HUES6 (cell line): ENCODE results near the gene C2orf72.
"Not testable (repeated sequence)": the region's sequence is repeated elsewhere in the genome, so short reads cannot be mapped to it uniquely, and the experiment has no call there.

Experiments used
- H3K27ac ChIP-seq: 2 replicates; pipeline ENCODE4 v1.7.0; 2013; ENCODE audit warnings: low read depth, mild to moderate bottlenecking, low read length, inconsistent platforms
- H3K27me3 ChIP-seq: 2 replicates; pipeline ENCODE4 v1.6.1; 2013; ENCODE audit warnings: low read length; ENCODE audit not compliant: control insufficient read depth, insufficient read depth
- H3K36me3 ChIP-seq: 2 replicates; pipeline ENCODE4 v1.6.1; 2013; ENCODE audit warnings: low read length; ENCODE audit not compliant: control insufficient read depth, insufficient read depth
- H3K4me1 ChIP-seq: 2 replicates; pipeline ENCODE4 v1.6.1; 2013; ENCODE audit warnings: low read length; ENCODE audit not compliant: control insufficient read depth, insufficient read depth
- H3K4me3 ChIP-seq: 2 replicates; pipeline ENCODE4 v1.5.1; 2013; ENCODE audit warnings: low read depth, low read length
- H3K9ac ChIP-seq: one replicate; pipeline ENCODE4 v1.6.1; 2013; ENCODE audit warnings: mild to moderate bottlenecking, low read length
- H3K9me3 ChIP-seq: 2 replicates; pipeline ENCODE4 v1.6.1; 2013; ENCODE audit warnings: low read depth, low read length; ENCODE audit not compliant: control insufficient read depth, insufficient read depth

Gene C2orf72

GRCh38 chr2:231001921-231002320, 35.4 kb upstream of the C2orf72 start:
- H3K4me1 ChIP-seq, result no peaks in the 10 kb centered on the region
- H3K27ac ChIP-seq, result no peak overlapping the region
- H3K9ac ChIP-seq, result no peak overlapping the region
- no peak overlapping the region for H3K4me3 ChIP-seq
- H3K36me3 ChIP-seq, result no peaks in the 10 kb centered on the region
- H3K27me3 ChIP-seq, result peaks cover 22% of the 10 kb centered on the region
- peaks cover 10% of the 10 kb centered on the region for H3K9me3 ChIP-seq

- no peak overlapping the region for H3K9ac ChIP-seq
Observed at GRCh38 chr2:231002641-231003040, 34.7 kb upstream of the C2orf72 start.

GRCh38 chr2:231003186-231003585, 34.1 kb upstream of the C2orf72 start:
- no peak overlapping the region for H3K9ac ChIP-seq
- peaks cover 22% of the 10 kb centered on the region for H3K27me3 ChIP-seq
- no peak overlapping the region for H3K27ac ChIP-seq
- H3K4me1 ChIP-seq, result no peaks in the 10 kb centered on the region
- H3K4me3 ChIP-seq, result no peak overlapping the region
- H3K36me3 ChIP-seq, result no peaks in the 10 kb centered on the region
- peaks cover 9% of the 10 kb centered on the region; the same call in 1 of the 2 replicates for H3K9me3 ChIP-seq

More at GRCh38 chr2:231002641-231003040, 34.7 kb upstream of the C2orf72 start:
- H3K36me3 ChIP-seq, result no peaks in the 10 kb centered on the region
- peaks cover 9% of the 10 kb centered on the region; the same call in 1 of the 2 replicates for H3K9me3 ChIP-seq
- no peak overlapping the region for H3K27ac ChIP-seq
- H3K4me1 ChIP-seq, result no peaks in the 10 kb centered on the region
- H3K27me3 ChIP-seq, result peaks cover 22% of the 10 kb centered on the region
- no peak overlapping the region for H3K4me3 ChIP-seq

GRCh38 chr2:231004930-231005329, 32.4 kb upstream of the C2orf72 start:
- not testable (repeated sequence) for H3K9ac ChIP-seq, H3K4me1 ChIP-seq, H3K4me3 ChIP-seq, H3K27ac ChIP-seq, H3K36me3 ChIP-seq, H3K9me3 ChIP-seq
- peaks cover 17% of the 10 kb centered on the region for H3K27me3 ChIP-seq

GRCh38 chr2:231007286-231008098, 29.8 kb upstream of the C2orf72 start:
- peaks cover 6% of the 10 kb centered on the region; the same call in 1 of the 2 replicates for H3K27me3 ChIP-seq
- no peak overlapping the region for H3K4me3 ChIP-seq
- H3K9me3 ChIP-seq, result peaks cover 9% of the 10 kb centered on the region; the same call in 1 of the 2 replicates
- H3K4me1 ChIP-seq, result no peaks in the 10 kb centered on the region
- H3K27ac ChIP-seq, result no peak overlapping the region
- H3K36me3 ChIP-seq, result no peaks in the 10 kb centered on the region
- H3K9ac ChIP-seq, result no peak overlapping the region

- Histone ChIP-seq H3K27me3 (peaks cover 5% of the 10 kb centered on the region; the same call in 1 of the 2 replicates), H3K27ac (no peak overlapping the region), H3K36me3 (no peaks in the 10 kb centered on the region), H3K9ac (no peak overlapping the region), H3K4me3 (no peak overlapping the region), H3K9me3 (peaks cover 9% of the 10 kb centered on the region; the same call in 1 of the 2 replicates), H3K4me1 (no peaks in the 10 kb centered on the region)
Observed at GRCh38 chr2:231008131-231008530, 29.2 kb upstream of the C2orf72 start.

- H3K27me3 ChIP-seq, result no peaks in the 10 kb centered on the region
- no peaks in the 10 kb centered on the region for H3K4me1 ChIP-seq
- H3K9me3 ChIP-seq, result peaks cover 9% of the 10 kb centered on the region; the same call in 1 of the 2 replicates
- H3K9ac ChIP-seq, result no peak overlapping the region
- H3K27ac ChIP-seq, result no peak overlapping the region
- H3K36me3 ChIP-seq, result no peaks in the 10 kb centered on the region
- H3K4me3 ChIP-seq, result no peak overlapping the region
Observed at GRCh38 chr2:231009236-231009919, 27.9 kb upstream of the C2orf72 start.

GRCh38 chr2:231010201-231010730, 27.1 kb upstream of the C2orf72 start:
- Histone ChIP-seq H3K36me3 (no peaks in the 10 kb centered on the region), H3K4me1 (peaks cover 2% of the 10 kb centered on the region; the same call in 1 of the 2 replicates), H3K27me3 (no peaks in the 10 kb centered on the region)

GRCh38 chr2:231011526-231011925, 25.8 kb upstream of the C2orf72 start:
- Histone ChIP-seq H3K27me3 (no peaks in the 10 kb centered on the region), H3K4me1 (peaks cover 12% of the 10 kb centered on the region; the same call in 1 of the 2 replicates), H3K4me3 (no peak overlapping the region), H3K27ac (no peak overlapping the region), H3K9me3 (no peaks in the 10 kb centered on the region), H3K36me3 (no peaks in the 10 kb centered on the region), H3K9ac (no peak overlapping the region)

More at GRCh38 chr2:231010201-231010730, 27.1 kb upstream of the C2orf72 start:
- peaks cover 3% of the 10 kb centered on the region; the same call in 1 of the 2 replicates for H3K9me3 ChIP-seq
- H3K4me3 ChIP-seq, result no peak overlapping the region
- H3K27ac ChIP-seq, result no peak overlapping the region
- H3K9ac ChIP-seq, result no peak overlapping the region

GRCh38 chr2:231012463-231012862, 24.9 kb upstream of the C2orf72 start:
- no peaks in the 10 kb centered on the region for H3K27me3 ChIP-seq
- no peaks in the 10 kb centered on the region for H3K9me3 ChIP-seq

GRCh38 chr2:231013820-231014219, 23.5 kb upstream of the C2orf72 start:
- H3K4me1 ChIP-seq, result peaks cover 12% of the 10 kb centered on the region; the same call in 1 of the 2 replicates

More at GRCh38 chr2:231012463-231012862, 24.9 kb upstream of the C2orf72 start:
- Histone ChIP-seq H3K36me3 (no peaks in the 10 kb centered on the region), H3K9ac (no peak overlapping the region), H3K4me1 (peaks cover 12% of the 10 kb centered on the region; the same call in 1 of the 2 replicates), H3K4me3 (no peak overlapping the region), H3K27ac (no peak overlapping the region)

More at GRCh38 chr2:231013820-231014219, 23.5 kb upstream of the C2orf72 start:
- H3K4me3 ChIP-seq, result no peak overlapping the region
- H3K9me3 ChIP-seq, result 0 out of 2 replicates have a peak, but pooled peaks cover 3% of the 10 kb centered on the region
- no peak overlapping the region for H3K27ac ChIP-seq
- no peaks in the 10 kb centered on the region for H3K27me3 ChIP-seq
- no peak overlapping the region for H3K9ac ChIP-seq
- H3K36me3 ChIP-seq, result no peaks in the 10 kb centered on the region
